Hematopoietic multipotent progenitor cell treated with erythropoietin and hydrocortisone succinate and interleukin-3 and kit ligand, for 4 days (in vitro differentiated cells): ENCODE results near the gene KAT2A.
A peak's percentile ranks its signal among the peaks of the same experiment; 100 is the strongest.
"Not testable (repeated sequence)": the region's sequence is repeated elsewhere in the genome, so short reads cannot be mapped to it uniquely, and the experiment has no call there.

ENCODE experiments used
- DNase-seq: peaks from one replicate; pipeline ENCODE4 v3.0.0-alpha.2; 2015

Gene KAT2A

DNA sequence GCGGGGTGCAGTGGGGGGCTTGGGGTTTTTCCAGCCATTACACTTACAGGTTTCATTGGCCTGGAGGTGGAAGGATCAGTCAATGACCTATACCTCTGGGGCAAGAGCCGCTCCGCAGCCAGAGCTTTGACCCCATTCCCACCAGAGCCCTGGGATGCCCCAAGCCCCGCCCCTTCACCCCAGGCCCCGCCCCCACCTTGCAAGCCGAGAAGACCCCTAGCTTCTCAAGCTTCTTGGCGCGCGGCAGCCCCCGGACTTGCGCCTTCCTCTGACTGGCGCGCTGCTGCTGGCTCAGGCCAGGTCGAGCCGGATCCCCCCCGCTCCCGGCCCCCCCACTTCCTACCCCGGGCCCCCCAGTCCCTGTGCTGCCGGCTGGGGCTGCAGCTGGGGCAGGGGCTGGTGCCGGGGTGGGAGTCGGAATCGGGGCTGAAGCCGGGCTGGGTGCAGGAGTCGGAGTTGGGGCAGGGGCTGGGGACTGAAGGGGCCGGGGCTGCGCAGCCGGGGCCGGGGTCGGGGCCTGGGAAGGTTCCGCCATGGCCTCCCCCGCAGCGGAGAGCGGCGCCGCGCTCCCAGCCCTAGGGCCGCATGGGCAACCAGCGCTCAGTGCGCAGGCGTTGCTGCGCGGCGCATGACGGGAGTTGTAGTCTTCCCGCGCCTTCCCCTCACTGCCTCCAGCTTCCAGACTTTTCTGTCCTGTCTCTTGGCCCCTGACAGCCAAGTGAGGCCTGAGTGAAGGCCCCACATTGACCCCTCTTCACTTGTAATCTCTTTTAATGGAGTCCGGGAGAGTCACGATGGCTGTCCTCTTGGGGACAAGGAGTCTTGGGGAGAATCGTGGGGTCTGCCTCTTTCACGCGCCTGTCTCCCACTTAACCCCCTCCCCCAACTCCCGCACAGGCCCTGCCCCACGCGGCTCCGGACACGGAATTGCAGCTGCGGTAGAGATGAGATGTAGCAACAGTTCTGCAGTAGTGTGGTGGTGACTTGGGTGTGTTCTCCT lies at the start of gene KAT2A:
TSS of gene KAT2A (minus strand) at position 598 of the 1,000 bp plus-strand sequence. CDS start at position 535, 63 bp downstream.
- peak; percentile 93 for DNase-seq

DNA sequence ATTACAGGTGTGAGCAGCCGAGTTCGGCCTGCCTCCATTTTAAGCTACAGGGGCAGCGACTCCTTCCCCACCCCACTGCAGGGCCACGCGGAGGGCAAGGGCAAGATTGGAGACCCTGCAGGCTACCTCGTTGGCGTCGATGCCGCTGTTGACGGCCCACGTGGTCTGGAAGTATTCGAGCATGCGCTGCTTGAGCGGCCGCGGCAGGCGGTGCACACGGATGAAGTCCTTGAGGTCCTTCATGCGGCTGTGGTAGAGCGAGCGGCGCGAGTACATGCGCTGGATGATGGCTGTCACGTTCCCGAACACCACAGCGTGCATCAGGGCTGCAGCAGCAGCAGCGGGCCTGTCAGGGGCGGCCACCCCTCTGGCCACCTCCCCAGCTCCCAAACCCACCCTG lies 48.2 kb upstream of the KAT2A start:
- DNase-seq, result no peak

DNA sequence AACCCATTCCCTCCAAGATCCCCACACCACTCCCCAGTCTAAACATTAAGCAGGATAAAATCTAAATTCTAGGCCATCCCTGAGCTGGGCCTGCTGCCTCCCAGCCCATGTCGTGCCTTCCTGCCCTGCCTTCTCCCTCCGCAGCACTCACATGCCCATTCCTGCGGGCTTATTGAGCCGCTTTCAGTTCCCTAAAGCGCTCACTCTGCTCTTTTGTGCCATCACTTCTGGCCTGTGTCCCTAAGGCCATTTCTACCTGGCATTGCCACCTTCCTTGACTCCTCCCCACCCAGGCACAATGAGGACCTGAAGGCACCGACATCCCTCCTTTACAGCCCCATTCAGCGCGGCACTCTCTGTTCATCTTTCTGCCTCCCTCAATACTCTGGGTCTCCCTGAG lies 46.6 kb upstream of the KAT2A start:
- DNase-seq, result no peak

DNA sequence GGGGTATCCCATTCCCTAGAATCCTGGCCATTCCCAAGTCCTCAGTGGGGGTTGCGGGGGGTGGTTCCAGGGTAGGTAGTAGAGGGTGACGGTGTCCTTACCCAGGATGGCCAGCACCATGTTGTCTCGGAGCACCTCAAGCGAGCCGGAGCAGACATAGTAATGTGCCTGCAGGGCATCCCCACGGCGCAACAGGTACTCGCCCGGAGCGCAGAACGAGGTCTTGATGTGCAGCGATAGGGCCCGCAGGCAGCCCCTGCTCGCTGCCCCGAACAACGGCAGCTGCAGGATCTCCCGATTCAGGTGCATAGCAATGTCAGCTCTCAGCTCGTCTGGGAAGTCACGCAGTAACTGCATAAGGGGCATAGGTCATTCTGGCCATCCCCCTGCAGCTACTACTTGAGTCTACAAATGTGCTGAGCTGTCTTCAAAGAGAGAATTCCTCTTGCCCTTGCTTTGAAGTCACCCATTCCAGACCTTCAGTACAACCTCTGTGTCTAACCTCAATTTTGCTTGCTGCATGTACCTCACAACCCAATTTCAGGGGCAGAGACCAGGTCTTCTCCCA lies 45.1 kb upstream of the KAT2A start:
- DNase-seq, result no peak

DNA sequence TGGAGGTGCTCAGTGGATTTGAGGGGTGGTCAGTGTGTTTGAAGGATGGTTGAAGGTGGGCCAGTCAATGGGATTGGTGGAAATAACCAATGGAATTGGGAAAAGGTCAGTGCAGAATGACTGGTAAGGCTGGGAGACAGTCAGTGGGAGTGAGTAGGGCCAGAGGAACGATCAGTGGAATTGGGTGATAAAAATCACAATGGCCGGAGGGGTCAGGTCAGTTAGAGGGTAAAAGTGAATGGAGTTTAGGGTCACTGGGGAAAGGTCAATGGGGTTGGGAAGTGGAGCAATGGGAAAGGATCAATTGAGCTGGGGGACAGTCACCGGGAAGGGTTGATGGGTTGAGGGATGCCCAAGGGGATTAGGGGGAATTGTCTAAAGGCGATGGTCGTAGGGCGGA lies 44.6 kb upstream of the KAT2A start:
- DNase-seq, result no peak

DNA sequence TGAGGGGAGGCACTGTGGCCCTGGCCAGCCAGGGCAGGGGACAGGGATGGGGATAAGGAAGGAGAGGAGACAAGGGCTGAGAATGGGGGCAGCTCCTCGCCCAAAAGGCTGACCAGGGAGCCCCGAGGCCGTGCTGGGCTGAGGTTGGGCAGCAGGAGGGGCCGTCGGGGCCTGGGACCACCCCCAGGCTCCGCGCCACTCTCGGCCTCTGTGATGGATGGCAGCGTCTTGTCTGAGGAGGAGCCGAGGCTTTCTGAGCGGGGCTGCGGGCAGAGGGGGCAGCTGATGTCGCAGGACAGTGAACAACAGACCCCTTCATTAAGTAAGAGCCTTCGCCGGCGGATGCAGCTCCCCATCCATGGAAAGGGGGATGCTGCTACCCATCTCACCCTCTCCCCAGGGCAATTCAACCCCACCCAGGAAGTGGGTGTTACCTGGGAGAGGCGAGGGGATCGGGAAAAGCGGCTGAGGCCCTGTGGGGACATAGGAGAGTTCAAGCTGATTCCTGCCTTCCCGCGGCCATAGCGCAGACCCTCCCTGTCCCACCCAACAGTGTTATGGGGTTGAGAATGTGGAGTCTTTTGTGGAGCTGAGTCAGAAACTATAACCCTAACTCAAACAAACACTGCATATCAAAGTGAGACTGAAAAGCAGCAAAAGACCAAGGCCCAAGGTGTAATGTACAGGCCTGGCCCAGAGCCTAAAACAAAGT lies 42.7 kb upstream of the KAT2A start:
- DNase-seq, result no peak

DNA sequence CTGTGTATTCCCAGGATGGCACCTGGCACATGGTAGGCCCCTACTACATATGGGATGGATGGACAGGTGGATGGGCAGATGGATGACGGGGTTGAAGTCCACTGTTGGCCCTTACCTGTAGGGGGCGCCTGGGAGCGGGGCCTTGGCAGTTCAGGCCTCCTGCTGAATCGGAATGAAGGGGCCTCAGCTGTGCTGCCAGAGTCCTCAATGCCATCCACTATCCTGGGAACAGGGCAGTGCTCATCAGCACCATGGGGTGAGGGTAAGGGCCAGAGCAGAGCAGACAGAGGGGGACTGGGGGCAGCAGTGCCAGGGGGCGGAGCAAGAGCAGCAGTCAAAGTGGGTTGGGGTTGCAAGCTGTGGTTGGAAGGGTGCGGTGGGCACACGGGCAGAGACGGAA lies 41.9 kb upstream of the KAT2A start:
- DNase-seq, result peak; percentile 64

DNA sequence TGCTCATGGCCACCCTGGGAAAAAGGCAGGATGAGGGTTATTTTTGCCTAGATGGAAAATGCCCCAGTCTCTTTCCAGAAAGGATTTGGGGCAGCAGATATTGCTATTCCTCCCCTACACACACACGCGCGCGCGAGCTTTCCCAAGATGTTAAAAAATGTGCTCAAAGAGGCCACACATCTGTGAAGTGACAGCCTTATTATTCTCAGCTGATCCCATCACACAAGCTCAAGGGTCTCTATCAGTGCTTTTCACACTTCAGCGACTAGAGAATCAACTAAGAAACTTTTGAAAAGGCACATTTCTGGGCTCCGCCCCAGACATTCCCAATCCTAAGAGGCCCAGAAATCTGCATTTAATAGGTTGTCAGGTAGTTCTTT lies 39.4 kb upstream of the KAT2A start:
- no peak for DNase-seq

DNA sequence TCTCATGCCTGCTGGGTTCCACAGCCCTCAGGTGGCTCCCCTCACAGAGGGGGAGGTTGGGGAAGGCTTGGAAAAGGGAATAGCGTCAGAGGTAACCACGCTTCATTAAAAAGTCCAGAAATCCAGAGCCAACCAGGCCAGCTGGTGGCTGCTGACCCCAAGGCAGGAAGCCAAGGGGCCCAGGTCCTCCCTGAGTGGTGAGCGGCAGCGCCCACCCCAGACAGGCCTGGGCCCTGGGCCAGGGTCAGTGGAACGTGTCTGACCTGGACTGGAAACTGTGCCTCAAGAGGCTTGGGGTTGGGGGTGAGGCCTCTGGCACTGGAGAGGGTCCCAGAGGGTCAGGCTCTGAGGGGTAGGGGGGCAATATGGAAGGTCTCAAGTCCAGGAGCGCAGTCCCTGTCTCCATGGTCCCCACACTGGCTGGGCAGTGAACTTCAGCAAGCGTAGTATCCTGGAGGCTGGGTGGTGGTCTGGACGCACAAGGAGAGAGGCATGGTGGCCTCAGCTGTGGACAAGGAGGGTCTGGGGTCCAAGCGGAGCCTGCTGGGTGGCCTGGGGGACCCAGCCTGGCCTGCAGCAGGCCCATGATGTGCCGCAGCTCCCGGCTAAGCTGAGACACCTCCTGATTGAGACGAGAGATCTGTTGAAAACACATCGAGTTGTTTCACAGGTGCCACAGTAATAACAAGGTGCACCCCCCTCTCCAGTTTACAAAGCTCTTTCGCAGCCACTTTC lies 38.8 kb upstream of the KAT2A start:
- no peak for DNase-seq

DNA sequence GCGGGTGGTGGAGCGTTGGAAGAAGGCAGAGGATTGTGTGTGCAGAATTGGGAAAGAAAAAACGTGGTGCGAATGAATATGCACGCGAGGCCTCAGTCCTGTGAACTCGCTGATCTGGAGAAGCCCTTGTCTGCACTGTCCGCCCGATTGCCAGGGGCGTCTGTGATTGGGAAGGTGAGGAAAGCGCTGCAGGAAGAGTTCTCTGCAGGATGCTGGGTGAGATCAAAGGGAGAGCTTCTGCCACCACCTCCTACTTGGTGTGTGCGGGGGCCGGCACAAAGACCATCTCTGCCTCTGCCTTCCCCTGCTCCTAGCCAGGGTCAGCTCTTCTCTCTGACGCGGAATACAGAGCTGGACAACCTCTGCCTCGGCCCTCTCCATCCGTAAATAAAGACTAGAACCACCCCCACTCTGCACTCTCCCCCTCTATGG lies 34.5 kb upstream of the KAT2A start:
- no peak for DNase-seq

DNA sequence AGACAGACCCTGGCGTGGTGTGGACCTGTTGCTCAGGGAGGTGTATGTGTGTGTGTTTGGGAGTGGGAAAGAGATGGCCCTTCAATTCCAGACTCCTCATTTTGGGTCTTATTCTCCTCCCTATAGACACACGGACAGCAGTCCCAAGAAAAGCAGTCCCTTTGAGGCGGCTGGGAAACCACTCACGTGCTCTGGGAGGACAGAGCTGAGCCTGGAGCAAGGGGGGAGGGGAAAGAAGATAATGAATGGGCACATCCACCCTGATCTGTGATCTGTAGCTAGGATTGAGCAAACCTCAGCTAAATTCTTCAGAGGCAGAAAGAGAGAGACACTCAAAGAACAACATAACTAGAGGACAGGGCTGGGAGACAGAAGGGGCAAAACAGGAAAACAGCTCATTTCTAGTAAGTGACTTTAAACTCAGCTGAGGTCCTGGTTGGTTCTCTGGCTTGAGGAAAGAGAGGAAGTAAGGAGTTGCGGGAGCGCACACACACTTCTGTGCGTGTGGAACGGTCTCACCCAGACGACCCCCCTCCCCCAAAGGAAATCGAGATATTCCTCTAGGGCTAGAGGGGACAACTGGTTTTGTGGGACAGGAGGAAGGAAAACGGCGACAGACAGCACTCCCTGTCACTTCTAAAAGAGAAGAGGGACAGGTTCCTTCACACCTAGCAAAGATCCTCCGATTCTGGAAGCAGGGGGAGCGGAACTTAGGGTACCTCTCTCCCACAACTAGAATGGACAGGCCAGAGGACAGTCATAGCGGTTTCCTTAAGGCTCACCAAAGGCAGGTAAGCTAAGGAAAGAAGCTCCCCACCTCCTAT lies 33.0 kb upstream of the KAT2A start:
- peak; percentile 60 for DNase-seq

DNA sequence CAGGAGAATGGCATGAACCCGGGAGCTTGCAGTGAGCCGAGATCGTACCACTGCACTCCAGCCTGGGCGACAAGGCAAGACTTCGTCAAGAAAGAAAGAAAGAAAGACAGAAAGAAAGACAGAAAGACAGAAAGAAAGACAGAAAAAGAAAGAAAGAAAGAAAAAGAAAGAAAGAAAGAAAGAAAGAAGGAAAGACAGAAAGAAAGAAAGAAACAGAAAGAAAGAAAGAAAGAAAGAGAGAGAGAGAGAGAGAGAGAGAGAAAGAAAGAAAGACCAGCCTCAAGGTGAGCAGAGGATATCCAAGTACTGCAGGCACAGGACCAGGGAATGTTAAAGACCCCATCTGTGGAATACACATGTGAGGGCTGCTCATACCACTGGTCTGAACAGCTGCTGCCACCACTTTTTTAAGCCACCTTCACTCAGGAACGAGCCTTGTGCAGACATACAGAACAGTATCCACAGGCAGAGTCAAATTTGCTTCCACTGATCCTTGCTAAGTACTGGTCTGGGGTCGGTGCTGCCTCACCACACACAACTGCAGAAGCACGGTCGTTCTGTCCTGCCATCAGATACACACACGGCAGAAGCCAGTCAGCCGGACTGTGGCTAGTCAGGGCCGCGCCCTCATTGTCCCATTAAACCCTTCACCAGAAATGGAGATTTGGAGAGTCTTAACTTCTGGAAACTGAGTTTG lies 25.9 kb upstream of the KAT2A start:
- no peak for DNase-seq

DNA sequence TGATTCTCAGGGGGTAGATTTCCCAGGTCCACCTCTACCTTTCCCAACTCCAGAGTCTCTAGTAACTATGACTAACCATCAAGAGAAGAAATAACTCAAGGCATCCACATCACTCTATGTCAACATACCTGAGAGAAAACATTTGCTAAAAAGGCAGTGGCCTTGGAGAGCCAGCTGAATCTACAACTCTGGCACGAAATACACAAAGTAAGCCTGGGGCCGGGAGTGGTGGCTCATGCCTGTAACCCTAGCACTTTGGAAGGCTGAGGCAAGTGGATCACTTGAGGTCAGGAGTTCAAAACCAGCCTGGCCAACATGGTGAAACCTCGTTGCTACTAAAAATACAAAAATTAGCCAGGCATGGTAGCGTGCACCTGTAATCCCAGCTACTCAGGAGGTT lies 22.0 kb upstream of the KAT2A start:
- not testable (repeated sequence) for DNase-seq

DNA sequence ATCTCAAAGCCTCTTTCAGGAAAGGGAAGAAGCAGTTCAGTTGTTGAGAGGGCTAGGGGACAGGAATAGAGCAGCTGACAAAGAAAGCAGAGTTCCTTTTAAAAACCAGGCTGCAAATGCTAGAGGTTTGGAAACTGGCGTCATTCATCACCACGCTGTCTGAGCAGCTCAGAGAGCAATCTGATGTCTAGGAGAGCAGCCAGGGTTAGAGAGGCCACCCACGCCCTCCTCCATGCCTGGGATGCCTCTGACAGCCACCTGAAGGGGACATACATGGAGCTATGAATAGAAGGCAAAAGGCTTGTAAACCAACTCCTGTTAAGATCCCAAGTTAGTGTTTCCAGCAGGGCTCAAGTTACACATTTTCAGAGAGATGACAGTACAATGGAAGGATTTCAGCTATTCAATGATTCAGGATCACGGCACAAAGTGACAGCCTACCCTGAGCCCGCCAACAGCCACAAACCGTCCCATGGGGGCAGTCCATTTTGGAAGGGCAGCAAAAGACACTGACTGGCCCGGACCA lies 21.3 kb upstream of the KAT2A start:
- no peak for DNase-seq

DNA sequence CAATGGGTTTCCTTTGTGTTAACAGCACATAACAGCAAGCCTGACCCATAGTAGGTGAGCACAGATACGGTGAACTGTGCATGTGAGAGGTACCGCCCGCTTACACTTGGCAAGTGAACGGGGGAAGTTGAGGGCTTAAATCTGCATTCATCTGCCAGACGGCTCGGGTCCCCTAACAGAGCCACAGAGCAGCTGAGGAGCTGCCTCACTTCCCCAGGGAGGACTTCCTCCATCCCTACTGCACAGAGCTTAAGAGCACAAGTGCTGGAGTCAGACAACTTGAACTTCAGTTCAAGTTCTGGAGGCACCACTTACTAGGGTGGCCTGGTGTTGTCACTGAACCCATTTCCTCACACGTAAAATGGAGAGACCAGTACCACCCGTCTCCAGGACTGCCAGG lies 20.2 kb upstream of the KAT2A start:
- no peak for DNase-seq

DNA sequence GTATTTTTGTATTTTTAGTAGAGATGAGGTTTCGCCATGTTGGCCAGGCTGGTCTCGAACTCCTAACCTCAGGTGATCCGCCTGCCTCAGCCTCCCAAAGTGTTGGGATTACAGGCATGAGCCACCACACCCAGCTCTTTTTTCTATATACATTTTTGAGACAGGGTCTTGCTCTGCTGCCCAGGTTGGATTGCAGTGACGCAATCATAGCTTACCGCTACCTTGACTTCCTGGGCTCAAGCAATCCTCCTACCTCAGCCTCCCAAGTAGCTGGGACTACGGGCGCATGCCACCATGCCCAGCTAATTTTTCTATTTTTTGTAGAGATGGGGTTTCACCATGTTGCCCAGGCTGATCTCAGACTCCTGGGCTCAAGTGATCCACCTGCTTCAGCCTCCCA lies 19.5 kb upstream of the KAT2A start:
- not testable (repeated sequence) for DNase-seq

DNA sequence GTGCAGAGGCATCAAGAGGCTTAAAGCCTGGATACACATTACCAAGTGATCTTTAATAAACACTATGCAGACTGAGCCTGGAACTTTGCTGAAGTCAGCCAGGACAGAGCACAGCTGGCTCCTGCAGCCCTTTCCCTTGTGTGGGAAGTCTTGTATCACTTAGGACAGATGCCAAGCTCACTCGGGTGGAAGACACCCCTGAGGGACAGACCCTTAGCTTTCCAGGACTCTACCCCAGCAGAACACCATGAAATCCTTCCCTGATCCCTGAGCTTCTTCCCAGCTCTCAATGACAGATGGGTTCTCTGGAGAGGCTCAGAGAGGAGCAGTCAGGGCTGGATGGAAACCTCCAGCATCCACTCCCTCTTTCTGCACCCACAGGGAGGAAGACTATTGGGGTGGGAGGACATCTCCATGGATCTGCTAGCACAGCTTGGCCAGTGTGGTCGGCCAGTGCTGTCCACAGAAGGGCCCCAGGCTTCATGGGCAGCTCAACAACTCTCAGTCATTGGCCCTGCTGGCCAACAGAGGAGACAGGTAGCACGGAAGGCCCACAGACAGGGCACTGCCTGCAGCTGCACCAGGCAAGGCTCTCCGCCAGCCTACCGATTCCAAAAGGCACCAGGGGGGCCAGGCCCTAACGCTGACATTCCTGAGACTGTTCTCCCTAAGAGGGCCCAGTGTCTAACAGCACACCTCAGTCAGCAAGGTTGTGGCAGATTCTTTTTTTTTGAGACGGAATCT lies 17.8 kb upstream of the KAT2A start:
- DNase-seq, result no peak

DNA sequence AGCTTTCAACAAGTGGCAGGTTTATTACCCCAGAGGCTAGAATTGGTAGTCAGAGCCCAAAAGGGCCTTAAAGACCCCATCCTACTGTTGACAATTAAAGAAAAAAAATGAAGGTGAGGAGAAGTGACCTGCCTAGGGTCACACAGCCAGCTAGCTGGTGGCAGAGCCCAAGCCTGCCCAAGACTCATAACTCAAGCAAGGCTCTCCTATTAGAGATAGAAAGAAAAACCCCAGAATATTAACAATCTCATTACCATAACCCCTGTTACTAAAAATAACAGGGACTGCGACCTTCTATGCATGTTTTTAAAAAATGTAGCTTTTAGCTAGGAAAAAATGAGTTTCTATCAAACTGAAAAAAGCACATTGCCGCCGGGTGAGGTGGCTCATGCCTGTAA lies 15.5 kb upstream of the KAT2A start:
- no peak for DNase-seq

DNA sequence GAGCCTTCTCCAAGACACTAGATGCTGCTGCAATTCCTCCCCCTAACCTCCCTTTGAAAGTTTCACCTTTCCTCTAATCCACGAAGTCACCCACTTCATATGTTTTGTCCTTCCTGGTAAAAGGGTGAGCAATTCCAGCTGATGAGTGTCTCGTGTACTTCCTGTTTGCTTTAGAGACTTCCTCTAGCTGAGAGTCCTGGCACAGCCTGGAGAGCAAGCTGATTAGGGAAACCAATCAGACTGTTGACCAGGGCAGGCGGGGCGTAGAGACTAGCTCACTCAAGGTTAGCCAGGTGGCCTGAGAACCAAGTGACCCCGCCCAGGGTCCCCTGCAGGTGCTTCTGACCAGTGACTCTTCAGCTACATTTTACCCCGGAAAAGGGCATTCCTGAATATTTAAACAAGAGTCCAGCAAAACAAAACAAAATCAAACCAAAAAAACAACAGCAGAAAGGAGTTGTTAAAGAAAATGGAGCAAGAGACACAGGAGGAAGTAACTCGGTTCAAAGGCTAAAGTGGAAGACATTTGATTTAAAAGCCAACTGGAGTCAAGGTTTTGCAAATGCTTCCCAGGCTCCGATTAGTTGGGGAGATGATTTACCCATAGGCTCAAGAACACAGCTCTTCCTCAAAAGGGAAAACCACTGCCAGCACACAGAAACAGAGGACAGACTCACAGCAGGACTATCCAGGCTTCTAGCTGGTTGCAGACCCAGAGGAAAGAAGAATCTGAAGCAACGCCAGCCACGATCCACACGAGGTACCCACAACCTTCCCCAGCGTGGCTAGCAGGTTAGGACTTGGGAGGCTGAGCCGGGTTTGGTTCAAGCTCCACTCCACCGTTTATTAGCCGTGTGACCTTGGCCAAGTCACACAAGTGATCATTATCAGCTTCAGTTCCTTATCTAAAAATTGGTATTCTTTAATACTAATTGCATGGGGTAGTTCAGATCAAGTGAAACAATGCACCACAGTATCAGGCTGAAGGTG lies 14.8 kb upstream of the KAT2A start:
- DNase-seq, result peak; percentile 59
